Vagina (tissue), 2 donors: Measurements from ENCODE around the gene PWWP2B. TPM values are rescaled to one million over a fixed set of nuclear protein-coding genes. Genes with fewer than 3 reads are reported as not detected.

Experiments
- DNase-seq, 2 donors: peaks; one replicate each; pipeline ENCODE4 v3.0.0-alpha.2; 2017; ENCODE audit errors: extremely low spot score in 2 of 2
- H3K27ac ChIP-seq: fragments of 200-600 bp; sonication (generic); one replicate; pipeline ENCODE4 v1.5.1; 2019
- H3K27me3 ChIP-seq: fragments of 200-600 bp; sonication (generic); one replicate; pipeline ENCODE4 v1.5.1; 2019
- H3K36me3 ChIP-seq, 2 donors: fragments of 200-600 bp; sonication (generic); one replicate each; pipeline ENCODE4 v1.5.1; 2017 to 2019
- H3K4me1 ChIP-seq: fragments of 200-600 bp; sonication (generic); one replicate; pipeline ENCODE4 v1.5.1; 2019
- H3K4me3 ChIP-seq, 2 donors: fragments of 200-600 bp; sonication (generic); 1 replicate in 1 of 2; 2 replicates in 1 of 2; pipeline ENCODE4 v1.5.1; 2016 to 2019
- H3K9me3 ChIP-seq: fragments of 200-600 bp; sonication (generic); one replicate; pipeline ENCODE4 v1.5.1; 2019
- POLR2A ChIP-seq, 2 donors: fragments of 450-650 bp; IDR thresholded peaks; one replicate each; pipeline ENCODE4 v1.6.1; 2017; ENCODE audit warnings: antibody characterized with exemption in 2 of 2, mild to moderate bottlenecking in 2 of 2, moderate library complexity in 2 of 2
- POLR2AphosphoS5 ChIP-seq, 2 donors: sonication (generic); formaldehyde crosslinking; IDR thresholded peaks; one replicate each; pipeline ENCODE4 v1.9.0; 2017; ENCODE audit warnings: antibody characterized with exemption in 2 of 2, mild to moderate bottlenecking in 2 of 2, low read depth in 1 of 2; ENCODE audit not compliant: insufficient read depth in 1 of 2
- intact Hi-C: fragments of 100-400 bp; cut with DNase I; formaldehyde crosslinking; loops from one replicate; pipeline ENCODE4 v1.15.1; 2023
- total RNA-seq: library from RNA; depleted of rRNA; stranded (reverse); fragments of >200 nt; gene quantifications from one replicate; pipeline ENCODE4 v1.2.3, GENCODE V29; 2016
- TF ChIP-seq, protein P1 (sequence below), 3 experiments: fragments of 450-650 bp in 2 of 3; fragments of 200-600 bp in 1 of 3; sonication (generic) in 1 of 3; IDR thresholded peaks; one replicate each; pipeline ENCODE4 v1.5.1; 2017 to 2019; ENCODE audit warnings: antibody characterized with exemption in 3 of 3, mild to moderate bottlenecking in 2 of 3, moderate library complexity in 2 of 3

PWWP2B gene
- total RNA-seq, 1 donor from 2014 or later = 14.7 TPM

DNA sequence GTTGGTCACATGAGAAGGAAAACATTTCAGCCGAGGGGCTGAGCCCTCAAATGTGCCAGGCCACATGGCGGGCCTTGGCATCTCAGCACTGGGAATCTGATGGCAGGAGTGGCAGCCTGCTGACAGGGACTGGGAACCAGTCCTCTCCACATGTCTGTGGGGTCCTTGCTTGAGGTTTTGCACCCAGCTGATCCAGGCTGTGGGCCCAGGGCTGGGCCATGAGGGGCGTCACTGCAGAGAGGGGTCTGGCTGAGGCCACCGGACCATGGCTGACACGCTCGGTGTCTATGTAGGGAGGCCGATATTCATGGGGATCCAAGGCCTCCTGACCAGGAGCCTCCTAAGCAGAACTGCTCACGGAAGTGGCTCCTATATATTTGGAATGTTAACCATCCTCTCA, 31.0 kb upstream of the PWWP2B start:
- no peak overlapping the region for H3K4me3 ChIP-seq
- H3K4me1 ChIP-seq = no peaks in the 10 kb centered on the region
- peaks cover 0 to 20% of the 10 kb centered on the region in 2 donors for H3K36me3 ChIP-seq
- H3K27ac ChIP-seq = no peak overlapping the region
- TF ChIP-seq, protein P1, sequence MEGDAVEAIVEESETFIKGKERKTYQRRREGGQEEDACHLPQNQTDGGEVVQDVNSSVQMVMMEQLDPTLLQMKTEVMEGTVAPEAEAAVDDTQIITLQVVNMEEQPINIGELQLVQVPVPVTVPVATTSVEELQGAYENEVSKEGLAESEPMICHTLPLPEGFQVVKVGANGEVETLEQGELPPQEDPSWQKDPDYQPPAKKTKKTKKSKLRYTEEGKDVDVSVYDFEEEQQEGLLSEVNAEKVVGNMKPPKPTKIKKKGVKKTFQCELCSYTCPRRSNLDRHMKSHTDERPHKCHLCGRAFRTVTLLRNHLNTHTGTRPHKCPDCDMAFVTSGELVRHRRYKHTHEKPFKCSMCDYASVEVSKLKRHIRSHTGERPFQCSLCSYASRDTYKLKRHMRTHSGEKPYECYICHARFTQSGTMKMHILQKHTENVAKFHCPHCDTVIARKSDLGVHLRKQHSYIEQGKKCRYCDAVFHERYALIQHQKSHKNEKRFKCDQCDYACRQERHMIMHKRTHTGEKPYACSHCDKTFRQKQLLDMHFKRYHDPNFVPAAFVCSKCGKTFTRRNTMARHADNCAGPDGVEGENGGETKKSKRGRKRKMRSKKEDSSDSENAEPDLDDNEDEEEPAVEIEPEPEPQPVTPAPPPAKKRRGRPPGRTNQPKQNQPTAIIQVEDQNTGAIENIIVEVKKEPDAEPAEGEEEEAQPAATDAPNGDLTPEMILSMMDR (IDR thresholded peaks at IDR 0.05) = no peak
- TF ChIP-seq POLR2A (IDR thresholded peaks at IDR 0.05) (no peak), POLR2AphosphoS5 (IDR thresholded peaks at IDR 0.05; ENCODE audit: insufficient read depth in 1 of 2, low read depth in 1 of 2) (no peak)
- no peaks in the 10 kb centered on the region for H3K9me3 ChIP-seq
- intact Hi-C loops = no loop called here
- no peaks in the 10 kb centered on the region for H3K27me3 ChIP-seq
- DNase-seq = no peak

DNA sequence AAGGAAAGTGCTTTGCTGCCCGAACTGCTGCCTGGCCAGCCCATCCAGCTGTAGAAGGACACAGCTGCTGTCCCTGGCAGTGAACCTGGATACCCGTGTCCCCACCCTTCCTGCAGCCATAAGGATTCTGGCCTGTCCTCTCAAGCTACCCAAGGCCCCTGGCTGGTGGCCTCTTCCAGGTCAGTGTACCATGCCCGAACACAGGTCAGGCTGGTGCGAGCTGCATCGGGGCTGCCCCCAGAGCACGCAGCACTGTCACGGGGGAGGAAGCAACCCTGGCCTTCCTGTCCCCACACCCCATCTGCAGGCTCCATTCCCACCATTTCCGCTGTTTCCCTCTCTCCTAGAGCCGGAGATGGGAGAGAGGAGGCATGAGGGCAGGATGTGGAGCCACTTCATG, 30.5 kb upstream of the PWWP2B start:
- H3K4me3 ChIP-seq = no peak overlapping the region
- H3K36me3 ChIP-seq = peaks cover 0 to 20% of the 10 kb centered on the region in 2 donors
- H3K27me3 ChIP-seq = no peaks in the 10 kb centered on the region
- intact Hi-C loops = no loop called here
- H3K4me1 ChIP-seq = no peaks in the 10 kb centered on the region
- no peaks in the 10 kb centered on the region for H3K9me3 ChIP-seq
- TF ChIP-seq POLR2AphosphoS5 (IDR thresholded peaks at IDR 0.05; ENCODE audit: insufficient read depth in 1 of 2, low read depth in 1 of 2) (no peak), POLR2A (IDR thresholded peaks at IDR 0.05) (no peak)
- TF ChIP-seq, protein P1 (IDR thresholded peaks at IDR 0.05) = no peak
- no peak for DNase-seq
- H3K27ac ChIP-seq = no peak overlapping the region

DNA sequence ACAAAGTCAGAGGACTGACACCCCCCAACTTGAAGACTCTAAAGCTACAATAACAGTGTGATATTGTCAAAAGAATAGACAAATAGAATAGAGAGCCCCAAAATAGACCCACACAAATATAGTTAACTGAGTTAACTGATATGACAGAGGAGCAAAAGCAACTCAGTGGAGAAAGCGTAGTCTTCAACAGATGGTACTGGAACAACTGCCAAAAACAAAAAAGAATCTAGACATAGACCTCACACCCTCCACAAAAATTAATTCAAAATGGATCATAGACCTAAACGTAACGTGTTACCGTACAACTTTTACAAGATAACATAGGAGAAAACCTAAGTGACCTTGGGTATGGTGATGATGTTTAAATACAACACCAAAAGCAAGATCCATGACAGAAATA, 28.6 kb upstream of the PWWP2B start:
- H3K4me3 ChIP-seq = no peak overlapping the region
- intact Hi-C loops = no loop called here
- no peak for DNase-seq
- H3K9me3 ChIP-seq = no peaks in the 10 kb centered on the region
- H3K27ac ChIP-seq = no peak overlapping the region
- H3K36me3 ChIP-seq = peaks cover 0 to 20% of the 10 kb centered on the region in 2 donors
- TF ChIP-seq POLR2AphosphoS5 (IDR thresholded peaks at IDR 0.05; ENCODE audit: insufficient read depth in 1 of 2, low read depth in 1 of 2) = no peak
- TF ChIP-seq, protein P1 (IDR thresholded peaks at IDR 0.05) = no peak
- TF ChIP-seq POLR2A (IDR thresholded peaks at IDR 0.05) = no peak
- H3K4me1 ChIP-seq = no peaks in the 10 kb centered on the region
- H3K27me3 ChIP-seq = no peaks in the 10 kb centered on the region

DNA sequence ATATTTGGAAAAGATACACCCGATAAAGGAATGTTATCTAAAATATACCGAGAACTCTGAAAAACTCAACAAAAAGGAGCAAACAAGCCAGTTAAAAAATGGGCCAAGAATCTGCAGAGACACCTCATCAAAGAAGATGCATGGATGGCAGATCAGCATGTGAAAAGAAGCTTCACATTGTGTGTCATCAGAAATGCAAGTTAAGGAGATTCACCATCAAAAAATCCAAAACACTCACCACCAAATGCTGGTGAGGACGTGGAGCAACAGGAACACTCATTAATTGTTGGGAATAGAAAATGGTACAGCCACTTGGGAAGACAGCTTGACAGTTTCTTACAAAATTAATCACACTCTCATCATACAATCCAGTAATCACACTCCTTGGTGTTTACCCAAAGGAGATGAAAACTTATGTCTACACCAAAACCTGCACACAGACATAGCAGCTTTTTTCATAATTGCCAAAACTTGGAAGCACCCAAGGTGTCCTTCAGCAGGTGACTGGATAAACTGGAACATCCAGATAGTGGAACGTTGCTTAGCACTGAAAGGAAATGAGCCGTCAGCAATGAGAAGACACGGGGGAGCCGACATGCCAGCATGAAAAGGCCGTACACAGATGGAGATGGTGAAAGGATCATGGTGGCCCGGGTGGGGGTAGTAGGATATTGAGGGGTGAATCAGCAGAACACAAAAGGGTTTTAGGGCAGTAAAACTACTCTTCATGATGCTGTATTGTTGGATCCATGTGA, 27.9 kb upstream of the PWWP2B start:
- intact Hi-C loops = no loop called here
- no peaks in the 10 kb centered on the region for H3K4me1 ChIP-seq
- no peak overlapping the region for H3K27ac ChIP-seq
- no peak for DNase-seq
- no peaks in the 10 kb centered on the region for H3K27me3 ChIP-seq
- peaks cover 0 to 20% of the 10 kb centered on the region in 2 donors for H3K36me3 ChIP-seq
- H3K9me3 ChIP-seq = no peaks in the 10 kb centered on the region
- H3K4me3 ChIP-seq = no peak overlapping the region
- TF ChIP-seq POLR2AphosphoS5 (IDR thresholded peaks at IDR 0.05; ENCODE audit: insufficient read depth in 1 of 2, low read depth in 1 of 2) (no peak), POLR2A (IDR thresholded peaks at IDR 0.05) (no peak)
- TF ChIP-seq, protein P1 (IDR thresholded peaks at IDR 0.05) = no peak

DNA sequence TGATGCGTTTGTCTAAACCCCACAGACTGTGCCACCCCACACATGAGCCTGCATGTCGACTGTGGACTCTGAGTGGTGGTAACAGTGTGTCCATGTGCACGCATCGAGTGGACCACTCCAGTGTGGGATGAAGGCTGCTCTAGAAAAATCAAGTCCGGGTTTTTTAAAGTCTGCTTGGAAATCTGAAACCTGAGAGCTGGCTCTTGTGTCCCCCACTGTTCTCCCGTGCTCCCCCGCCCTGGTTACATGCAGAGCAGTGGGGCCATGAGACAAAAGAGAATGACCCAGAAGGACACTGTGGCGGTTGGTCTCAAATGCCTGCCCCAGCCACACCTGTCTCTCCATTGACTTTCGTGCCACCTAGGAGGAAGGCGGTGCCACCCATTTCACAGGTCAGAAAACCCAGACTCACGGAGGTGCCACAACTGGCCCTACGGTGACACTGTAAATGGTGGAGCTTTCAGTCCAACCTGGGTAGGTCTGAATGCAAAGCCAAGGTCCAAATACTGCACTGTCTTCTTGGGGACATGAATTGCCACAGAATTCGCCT, 27.3 kb upstream of the PWWP2B start:
- H3K27me3 ChIP-seq = no peaks in the 10 kb centered on the region
- no peak overlapping the region for H3K4me3 ChIP-seq
- no peaks in the 10 kb centered on the region for H3K9me3 ChIP-seq
- no peak for DNase-seq
- peaks cover 0 to 16% of the 10 kb centered on the region in 2 donors for H3K36me3 ChIP-seq
- no peaks in the 10 kb centered on the region for H3K4me1 ChIP-seq
- intact Hi-C loops = no loop called here
- no peak overlapping the region for H3K27ac ChIP-seq
- TF ChIP-seq POLR2AphosphoS5 (IDR thresholded peaks at IDR 0.05; ENCODE audit: insufficient read depth in 1 of 2, low read depth in 1 of 2) (no peak), POLR2A (IDR thresholded peaks at IDR 0.05) (no peak)
- TF ChIP-seq, protein P1 (IDR thresholded peaks at IDR 0.05) = no peak
